HG03354 (cell line): ENCODE measurements around the gene SLC38A9.
"Not testable (repeated sequence)": the region's sequence is repeated elsewhere in the genome, so short reads cannot be mapped to it uniquely, and the experiment has no call there.

Source experiments
- ATAC-seq: cut with Tn5 transposase; IDR thresholded peaks from one replicate; pipeline ENCODE4 v1.9.1; 2021; ENCODE audit warnings: mild to moderate bottlenecking; ENCODE audit not compliant: unreplicated experiment, poor library complexity, severe bottlenecking

SLC38A9 gene

GRCh38 chr5:55711507-55712022, 559 bp downstream of the SLC38A9 start:
- ATAC-seq, result no peak

DNA sequence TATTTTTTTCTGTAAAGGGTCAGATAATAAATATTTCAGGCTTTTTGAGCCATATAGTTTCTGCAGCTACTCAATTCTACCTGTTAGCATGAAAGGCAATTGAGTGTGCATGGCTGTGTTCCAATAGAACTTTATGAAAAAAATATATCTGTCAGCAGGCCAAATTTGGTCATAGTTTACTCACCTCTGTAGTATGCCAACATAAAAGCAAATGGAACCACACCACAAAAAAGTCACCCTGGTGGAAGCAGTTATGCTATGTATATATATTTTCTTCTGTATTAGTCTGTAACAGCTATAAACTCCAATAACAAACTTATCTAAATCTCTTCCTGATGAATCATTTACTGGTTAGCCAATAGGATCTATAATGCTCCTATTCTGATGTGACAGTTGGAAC, 3.4 kb downstream of the SLC38A9 start:
- no peak for ATAC-seq

- no peak for ATAC-seq
These were observed 5.9 kb downstream of the SLC38A9 start for GRCh38 chr5:55706230-55706629.

- ATAC-seq, result no peak
These were observed 9.4 kb downstream of the SLC38A9 start for GRCh38 chr5:55702598-55703345.

DNA sequence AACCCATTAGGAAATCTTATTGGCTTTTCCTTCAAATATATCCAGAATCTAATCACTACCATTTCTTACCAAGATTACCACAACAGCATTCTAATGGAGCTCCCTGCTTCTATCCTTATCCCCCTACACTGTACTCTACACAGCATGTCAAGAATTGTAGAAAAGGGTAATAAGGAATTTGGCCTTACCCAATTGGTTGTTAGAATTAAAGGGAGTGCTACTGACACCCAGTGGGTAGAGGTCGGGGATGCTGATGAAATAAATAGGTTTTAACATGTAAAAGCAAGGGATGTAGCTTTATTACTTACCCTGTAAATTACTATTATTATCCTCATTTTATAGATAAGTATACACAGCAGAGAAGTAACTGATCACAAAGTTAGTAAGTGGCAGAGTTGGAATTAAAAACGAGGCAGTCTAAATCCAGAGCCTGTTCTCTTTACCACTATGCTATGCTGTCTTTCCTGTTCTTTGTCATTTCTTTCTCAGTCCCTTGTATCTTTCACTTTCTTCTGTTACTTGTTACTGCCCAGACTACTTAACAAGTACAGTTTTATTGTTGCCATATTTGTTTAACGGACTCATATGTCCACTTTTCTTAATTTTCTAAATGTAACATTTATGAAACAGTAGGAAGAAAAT, 10.5 kb downstream of the SLC38A9 start:
- ATAC-seq, result no peak

GRCh38 chr5:55700745-55701144, 11.4 kb downstream of the SLC38A9 start:
- no peak for ATAC-seq

GRCh38 chr5:55699041-55699688, 13.0 kb downstream of the SLC38A9 start:
- peak; percentile 65 for ATAC-seq

DNA sequence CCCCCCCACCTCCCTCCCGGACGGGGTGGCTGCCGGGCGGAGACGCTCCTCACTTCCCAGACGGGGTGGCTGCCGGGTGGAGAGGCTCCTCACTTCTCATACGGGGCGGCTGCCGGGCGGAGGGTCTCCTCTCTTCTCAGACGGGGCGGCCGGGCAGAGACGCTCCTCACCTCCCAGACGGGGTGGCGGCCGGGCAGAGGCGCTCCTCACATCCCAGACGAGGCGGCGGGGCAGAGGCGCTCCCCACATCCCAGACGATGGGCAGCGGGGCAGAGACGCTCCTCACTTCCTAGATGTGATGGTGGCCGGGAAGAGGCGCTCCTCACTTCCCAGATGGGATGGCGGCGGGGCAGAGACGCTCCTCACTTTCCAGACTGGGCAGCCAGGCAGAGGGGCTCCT, 15.4 kb downstream of the SLC38A9 start:
- ATAC-seq, result not testable (repeated sequence)

- ATAC-seq, result no peak
These were observed 17.8 kb downstream of the SLC38A9 start for GRCh38 chr5:55694152-55694830.

- ATAC-seq, result no peak
These were observed 19.6 kb downstream of the SLC38A9 start for GRCh38 chr5:55692509-55692908.

DNA sequence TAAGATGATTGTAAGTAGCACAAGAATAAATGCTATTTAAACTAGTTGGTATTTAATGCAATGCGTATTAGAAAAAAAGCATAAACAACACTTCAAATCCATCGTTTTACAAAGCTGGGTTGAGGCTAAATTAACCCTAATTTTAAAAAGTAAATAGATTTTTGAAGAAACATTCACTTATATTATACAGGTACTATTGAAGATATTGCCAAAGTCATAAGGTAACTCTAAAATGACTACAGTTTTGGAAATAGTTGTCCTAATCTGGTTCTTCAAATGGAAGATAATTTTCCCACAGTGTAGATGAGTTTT, 20.1 kb downstream of the SLC38A9 start:
- ATAC-seq, result no peak

DNA sequence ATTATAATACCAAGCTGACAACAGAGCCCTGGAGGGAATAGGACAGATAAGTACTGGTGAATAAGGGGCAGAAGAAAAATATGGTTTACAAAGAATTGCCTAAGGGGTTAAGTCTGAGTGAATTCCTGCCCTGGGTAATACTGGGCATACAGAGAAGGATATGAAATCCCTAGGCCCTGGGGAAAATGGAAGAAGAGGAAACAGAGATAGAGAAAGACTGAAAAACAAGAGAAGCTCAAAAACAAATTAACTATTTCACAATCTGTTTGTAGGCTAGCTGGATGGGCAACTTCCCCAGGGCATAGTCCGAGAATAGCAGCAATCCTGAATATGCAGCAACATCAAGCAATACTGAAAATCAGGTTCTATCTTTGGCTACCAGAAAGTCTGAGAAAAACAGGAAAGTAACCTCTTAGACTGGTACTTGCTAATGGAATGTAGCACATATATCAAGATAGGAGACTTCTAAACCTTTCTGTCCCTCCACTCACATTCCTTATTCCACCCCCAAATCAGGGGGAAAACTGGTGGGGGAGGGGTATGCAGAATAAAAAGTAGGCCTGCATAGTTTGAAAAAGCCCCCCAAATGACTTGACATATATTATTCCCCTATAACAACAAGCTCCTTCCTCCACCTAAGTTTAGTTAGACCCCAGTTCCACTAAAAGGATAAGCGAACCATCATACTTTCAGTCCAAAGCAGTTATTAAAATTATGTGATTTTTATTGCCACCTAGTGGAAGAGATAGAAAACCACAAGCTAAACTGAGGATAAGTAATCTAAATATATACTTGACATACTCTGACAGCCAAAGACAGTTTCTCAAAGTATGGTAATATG, 20.6 kb downstream of the SLC38A9 start:
- ATAC-seq, result no peak

DNA sequence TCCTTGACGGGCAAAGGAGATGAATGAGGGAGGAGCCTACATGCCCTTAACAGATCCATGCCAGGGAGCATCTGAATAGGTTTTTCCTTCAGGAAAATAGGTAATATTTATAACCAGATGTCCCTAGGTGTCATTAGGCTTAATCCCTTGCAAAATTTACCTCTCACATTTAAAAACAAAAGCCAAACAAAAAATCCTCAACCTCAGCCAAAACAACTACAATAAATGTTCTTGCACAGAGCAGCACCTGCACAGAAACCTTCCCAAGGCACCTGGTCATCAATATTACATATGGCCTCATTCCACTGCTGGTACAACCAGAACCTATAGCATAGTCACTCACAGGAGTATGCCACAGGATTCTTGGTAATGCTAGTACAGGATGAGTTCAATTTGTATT, 30.1 kb downstream of the SLC38A9 start:
- no peak for ATAC-seq

DNA sequence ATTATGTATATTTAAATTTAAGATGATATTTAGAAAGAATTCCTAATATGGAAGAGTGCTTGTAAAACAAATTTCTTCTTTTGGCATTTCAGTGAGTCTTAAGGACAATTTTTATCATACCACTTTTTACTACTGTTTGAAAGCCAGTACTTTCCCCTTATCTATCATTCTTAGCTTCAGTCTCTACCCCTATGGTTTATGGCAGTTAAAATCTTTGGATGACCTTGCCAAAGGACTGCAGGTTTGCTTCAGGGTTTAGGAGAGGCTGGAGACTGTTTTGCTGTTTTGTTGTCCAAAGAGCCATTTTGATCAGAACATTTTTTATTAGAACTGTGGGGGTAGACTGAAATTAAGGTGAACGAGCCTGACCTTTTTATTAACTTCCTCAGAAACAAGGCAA, 30.8 kb downstream of the SLC38A9 start:
- no peak for ATAC-seq

GRCh38 chr5:55680353-55680752, 31.8 kb downstream of the SLC38A9 start:
- ATAC-seq, result no peak

- ATAC-seq, result no peak
These were observed 32.6 kb downstream of the SLC38A9 start for GRCh38 chr5:55679556-55679955.

- ATAC-seq, result no peak
These were observed 37.0 kb downstream of the SLC38A9 start for GRCh38 chr5:55675119-55675518.

- ATAC-seq, result no peak
These were observed 37.8 kb downstream of the SLC38A9 start for GRCh38 chr5:55674340-55674739.

- no peak for ATAC-seq
These were observed 39.6 kb downstream of the SLC38A9 start for GRCh38 chr5:55672477-55672911.

DNA sequence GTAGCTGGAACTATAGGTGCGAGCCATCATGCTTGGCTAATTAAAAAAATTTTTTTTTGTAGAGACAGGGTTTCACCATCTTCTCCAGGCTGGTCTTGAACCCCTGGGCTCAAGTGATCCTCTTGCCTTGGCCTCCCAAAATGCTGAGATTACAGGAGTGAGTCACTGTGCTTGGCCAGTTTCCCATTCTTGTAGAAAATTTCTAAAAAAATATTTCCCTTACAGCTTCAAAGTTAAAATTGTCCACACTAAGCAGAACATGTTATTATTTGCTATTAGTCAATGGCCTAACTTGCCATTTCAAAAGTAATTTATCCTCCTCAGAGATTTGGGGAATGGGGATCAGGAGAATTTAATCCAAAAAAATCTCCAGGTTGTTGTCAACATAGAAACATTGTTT, 40.1 kb downstream of the SLC38A9 start:
- no peak for ATAC-seq
